ENCODE measurements around the gene UBE2E2.

DNA sequence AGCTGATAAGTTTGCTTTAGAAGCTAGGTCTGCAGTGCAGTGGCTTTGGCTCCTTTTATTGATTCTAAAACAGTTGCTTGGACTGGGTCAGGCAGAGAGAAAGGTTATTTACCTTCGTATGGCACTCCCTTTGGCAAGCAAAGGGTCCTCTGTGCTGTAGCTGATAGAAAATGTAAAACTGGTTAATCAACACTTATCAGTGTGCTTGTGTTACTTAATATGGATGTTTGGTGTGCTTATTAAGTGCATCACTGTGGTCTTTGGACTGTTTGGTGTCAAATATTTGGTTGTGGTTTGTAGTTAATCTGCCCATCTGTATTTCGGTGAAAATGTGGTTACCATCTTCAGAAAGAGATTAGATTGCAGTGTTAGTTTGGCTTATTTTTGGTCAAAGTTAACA is 16.0 kb downstream of the UBE2E2 start:
- TF ChIP-seq, protein P1, sequence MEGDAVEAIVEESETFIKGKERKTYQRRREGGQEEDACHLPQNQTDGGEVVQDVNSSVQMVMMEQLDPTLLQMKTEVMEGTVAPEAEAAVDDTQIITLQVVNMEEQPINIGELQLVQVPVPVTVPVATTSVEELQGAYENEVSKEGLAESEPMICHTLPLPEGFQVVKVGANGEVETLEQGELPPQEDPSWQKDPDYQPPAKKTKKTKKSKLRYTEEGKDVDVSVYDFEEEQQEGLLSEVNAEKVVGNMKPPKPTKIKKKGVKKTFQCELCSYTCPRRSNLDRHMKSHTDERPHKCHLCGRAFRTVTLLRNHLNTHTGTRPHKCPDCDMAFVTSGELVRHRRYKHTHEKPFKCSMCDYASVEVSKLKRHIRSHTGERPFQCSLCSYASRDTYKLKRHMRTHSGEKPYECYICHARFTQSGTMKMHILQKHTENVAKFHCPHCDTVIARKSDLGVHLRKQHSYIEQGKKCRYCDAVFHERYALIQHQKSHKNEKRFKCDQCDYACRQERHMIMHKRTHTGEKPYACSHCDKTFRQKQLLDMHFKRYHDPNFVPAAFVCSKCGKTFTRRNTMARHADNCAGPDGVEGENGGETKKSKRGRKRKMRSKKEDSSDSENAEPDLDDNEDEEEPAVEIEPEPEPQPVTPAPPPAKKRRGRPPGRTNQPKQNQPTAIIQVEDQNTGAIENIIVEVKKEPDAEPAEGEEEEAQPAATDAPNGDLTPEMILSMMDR (IDR thresholded peaks at IDR 0.05): no peak
- no peak for TF ChIP-seq EZH2phosphoT487 (IDR thresholded peaks at IDR 0.05)
